COLO668 (cell line): ENCODE measurements around the gene DGUOK.

Experiments
- DNase-seq: peaks from one replicate; lab custom pipeline; 2025; ENCODE audit not compliant: unreplicated experiment; lab: John Stamatoyannopoulos, UW

The DGUOK gene

GRCh38 chr2:73947412-73948018 is 20.8 kb downstream of the DGUOK start:
- DNase-seq: no peak

- no peak for DNase-seq
Observed at GRCh38 chr2:73949802-73950201, 23.1 kb downstream of the DGUOK start.

GRCh38 chr2:73952499-73953446 is 26.1 kb downstream of the DGUOK start:
- no peak for DNase-seq

GRCh38 chr2:73956218-73956865 is 29.7 kb downstream of the DGUOK start:
- no peak for DNase-seq

GRCh38 chr2:73961274-73961673 is 34.6 kb downstream of the DGUOK start:
- DNase-seq: no peak

- no peak for DNase-seq
Observed at GRCh38 chr2:73961823-73962615, 35.3 kb downstream of the DGUOK start.

GRCh38 chr2:73962798-73963197 is 36.1 kb downstream of the DGUOK start:
- no peak for DNase-seq

GRCh38 chr2:73963385-73964120 is 36.9 kb downstream of the DGUOK start:
- DNase-seq: no peak

GRCh38 chr2:73964223-73964622 is 37.5 kb downstream of the DGUOK start:
- no peak for DNase-seq

GRCh38 chr2:73965053-73965452 is 38.4 kb downstream of the DGUOK start:
- DNase-seq: no peak

- no peak for DNase-seq
Observed at GRCh38 chr2:73968357-73968937, 41.8 kb downstream of the DGUOK start.

- no peak for DNase-seq
Observed at GRCh38 chr2:73969356-73969755, 42.7 kb downstream of the DGUOK start.

- no peak for DNase-seq
Observed at GRCh38 chr2:73970141-73970803, 43.6 kb downstream of the DGUOK start.

GRCh38 chr2:73970850-73971471 is 44.3 kb downstream of the DGUOK start:
- DNase-seq: no peak

GRCh38 chr2:73971722-73972121 is 45.0 kb downstream of the DGUOK start:
- DNase-seq: no peak

GRCh38 chr2:73972846-73973245 is 46.2 kb downstream of the DGUOK start:
- DNase-seq: no peak

- no peak for DNase-seq
Observed at GRCh38 chr2:73975731-73976130, 49.1 kb downstream of the DGUOK start.

- DNase-seq: no peak
Observed at GRCh38 chr2:73976803-73977202, 50.1 kb downstream of the DGUOK start.

- DNase-seq: no peak
Observed at GRCh38 chr2:73977466-73977865, 50.8 kb downstream of the DGUOK start.
